A375 (cell line): ENCODE data around the gene SAA2. TPM values are rescaled to one million over a fixed set of nuclear protein-coding genes. Genes with fewer than 3 reads are reported as not detected.

Source experiments
- small RNA-seq: library from RNA; depleted of rRNA; stranded (forward); fragments of <200 nt; gene quantifications from one replicate; pipeline ENCODE3, GENCODE V24; 2014
- total RNA-seq: library from RNA; depleted of rRNA; stranded (reverse); fragments of >200 nt; shearing (Covaris generic); gene quantifications from 2 replicates; pipeline ENCODE4 v1.2.3, GENCODE V29; 2014; rRNA removed

SAA2 gene
- total RNA-seq: 0.60 TPM in 1 of 2 replicates, not detected in the other

GRCh38 chr11:18248561-18248960 is at the start of gene SAA2:
TSS of gene SAA2 (minus strand) at chr11:18248668. CDS start at chr11:18248011, 657 bp downstream.

GRCh38 chr11:18265949-18266348 is 17.5 kb upstream of the SAA2 start, which contains the start of gene SAA1:
TSS of gene SAA1 (plus strand) at chr11:18266264. CDS start at chr11:18266888, 624 bp downstream.

DNA sequence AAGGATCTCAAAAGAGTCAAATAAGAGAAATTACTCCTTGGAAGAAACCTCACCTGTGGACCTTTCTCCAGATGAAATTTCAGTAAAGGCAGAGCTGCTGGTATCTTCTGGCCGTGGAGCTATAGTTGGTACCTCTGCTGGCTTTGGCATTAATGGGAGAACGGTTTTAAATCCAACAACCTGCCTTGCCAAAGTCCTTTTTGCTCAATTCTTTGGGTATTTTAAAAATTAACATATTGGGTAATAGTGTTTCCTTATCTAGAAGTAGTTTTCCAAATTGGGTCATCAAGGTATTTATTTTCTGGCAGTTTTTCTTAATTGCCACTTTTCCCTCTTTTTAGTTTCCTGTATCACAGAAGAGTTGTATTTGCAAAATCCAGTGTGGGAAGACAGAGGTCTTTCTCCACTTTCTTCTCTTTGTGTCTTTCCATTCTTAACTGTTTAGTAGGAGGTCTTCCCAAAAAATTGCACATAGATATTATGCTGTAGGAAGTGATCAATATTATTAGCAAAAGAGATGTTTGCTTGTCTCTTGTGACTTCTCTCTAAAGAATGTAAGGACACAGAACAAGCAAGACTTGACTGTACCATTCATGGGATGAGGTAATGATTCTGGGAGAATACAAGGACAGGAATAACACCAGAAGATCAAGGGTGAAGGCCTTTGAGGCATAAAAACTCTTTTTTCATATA is 11.7 kb downstream of the SAA2 start, which contains the start of gene SAA4:
SAA4 (minus strand) TSS at position 139 of the 693 bp plus-strand sequence. CDS start 876 bp downstream, outside the sequence.

Small RNA genes within 50 kb of the gene (small RNA-seq; reads per million reads assigned to genes)
- not detected for gene RNA5SP333
- gene RNA5SP334: not detected

Other genes starting within 250 kb of the SAA2 start
- gene SERGEF, start 235.6 kb downstream of the SAA2 start, total RNA-seq: 24.8 and 27.6 TPM in 2 replicates
- gene TPH1, start 202.4 kb downstream of the SAA2 start, total RNA-seq: 0.29 and 1.5 TPM in 2 replicates
- 49.8 and 55.0 TPM in 2 replicates for gene SAAL1, start 142.6 kb downstream of the SAA2 start, total RNA-seq
- 0.15 and 0.90 TPM in 2 replicates for gene MRGPRX3, start 116.1 kb downstream of the SAA2 start, total RNA-seq
- 1.2 and 1.5 TPM in 2 replicates for gene MRGPRX4, start 75.8 kb downstream of the SAA2 start, total RNA-seq
- gene SAA4, start 11.9 kb downstream of the SAA2 start, total RNA-seq: not detected in 2 replicates
- not detected in 2 replicates for gene SAA1, start 17.6 kb upstream of the SAA2 start, total RNA-seq
- 33.8 and 33.9 TPM in 2 replicates for gene HPS5, start 73.5 kb upstream of the SAA2 start, total RNA-seq
- 33.3 and 33.5 TPM in 2 replicates for gene GTF2H1, start 73.9 kb upstream of the SAA2 start, total RNA-seq
- 465 and 518 TPM in 2 replicates for gene LDHA, start 145.9 kb upstream of the SAA2 start, total RNA-seq
- 1.7 and 3.7 TPM in 2 replicates for gene LDHC, start 163.7 kb upstream of the SAA2 start, total RNA-seq
- gene LDHAL6A, start 207.2 kb upstream of the SAA2 start, total RNA-seq: not detected in 2 replicates